GM21390 (cell line): Measurements from ENCODE around the gene INO80B.
A peak's percentile ranks its signal among the peaks of the same experiment; 100 is the strongest.
"Not testable (repeated sequence)": the region's sequence is repeated elsewhere in the genome, so short reads cannot be mapped to it uniquely, and the experiment has no call there.

Source experiments
- ATAC-seq: cut with Tn5 transposase; IDR thresholded peaks from one replicate; pipeline ENCODE4 v1.9.1; 2021; ENCODE audit not compliant: unreplicated experiment

INO80B gene

DNA sequence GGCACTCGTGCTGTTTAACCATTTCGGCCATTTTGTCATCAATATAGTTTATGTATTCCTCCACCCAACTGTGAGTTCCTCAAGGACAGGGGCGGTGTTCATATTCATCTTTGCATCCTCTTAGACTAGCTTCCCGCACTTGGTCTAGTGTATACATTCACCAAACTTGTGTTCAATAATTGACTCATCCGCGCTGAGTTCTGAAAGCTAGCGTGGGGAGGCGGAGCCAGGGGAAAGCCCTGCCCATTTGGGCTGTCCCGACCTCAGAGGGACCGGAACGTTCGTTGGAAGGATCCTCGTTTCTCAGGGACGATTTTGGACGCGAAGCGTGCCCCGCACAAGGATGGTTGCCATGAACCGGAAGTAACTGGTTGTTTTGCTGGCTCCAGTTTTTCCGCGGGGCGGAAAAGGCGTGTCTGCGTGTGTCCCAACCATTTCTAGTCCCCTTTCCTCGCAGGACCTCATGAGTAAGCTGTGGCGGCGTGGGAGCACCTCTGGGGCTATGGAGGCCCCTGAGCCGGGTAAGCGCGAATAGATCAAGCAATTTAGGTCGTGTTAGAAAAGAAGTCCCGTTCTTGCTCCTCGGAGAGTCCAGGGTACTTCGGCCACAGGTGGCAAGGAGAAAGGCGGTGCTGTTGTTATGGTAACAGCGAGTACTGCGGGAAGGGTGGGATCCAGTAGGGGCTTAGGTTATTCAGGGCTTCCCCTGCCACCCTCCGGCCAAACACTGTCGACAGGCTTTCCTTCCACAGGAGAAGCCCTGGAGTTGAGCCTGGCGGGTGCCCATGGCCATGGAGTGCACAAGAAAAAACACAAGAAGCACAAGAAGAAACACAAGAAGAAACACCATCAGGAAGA, at the start of gene INO80B:
Gene INO80B, plus strand, starts transcription at position 434 of the 858 bp plus-strand sequence. Its CDS starts 30 bp downstream, at position 464.
- ATAC-seq, result peak; percentile 39

DNA sequence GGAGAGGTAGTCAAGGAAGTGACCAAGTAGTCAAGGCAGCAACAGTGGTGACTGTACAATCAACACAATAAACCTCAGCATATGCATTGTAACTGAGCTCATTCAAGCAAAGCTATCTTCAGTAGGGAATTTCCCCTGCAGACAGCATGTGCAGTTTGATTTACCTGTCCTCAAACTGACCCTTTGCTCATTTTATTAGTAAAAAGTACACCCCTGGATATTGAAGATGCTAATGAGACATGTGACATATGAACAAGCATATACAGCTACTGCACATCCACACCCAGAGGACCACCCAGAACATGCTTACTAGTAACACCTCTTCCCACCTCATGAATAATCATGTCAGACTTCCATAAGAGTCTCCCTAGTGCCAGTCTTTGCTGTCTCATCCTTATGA, 48.9 kb upstream of the INO80B start:
- ATAC-seq, result no peak

DNA sequence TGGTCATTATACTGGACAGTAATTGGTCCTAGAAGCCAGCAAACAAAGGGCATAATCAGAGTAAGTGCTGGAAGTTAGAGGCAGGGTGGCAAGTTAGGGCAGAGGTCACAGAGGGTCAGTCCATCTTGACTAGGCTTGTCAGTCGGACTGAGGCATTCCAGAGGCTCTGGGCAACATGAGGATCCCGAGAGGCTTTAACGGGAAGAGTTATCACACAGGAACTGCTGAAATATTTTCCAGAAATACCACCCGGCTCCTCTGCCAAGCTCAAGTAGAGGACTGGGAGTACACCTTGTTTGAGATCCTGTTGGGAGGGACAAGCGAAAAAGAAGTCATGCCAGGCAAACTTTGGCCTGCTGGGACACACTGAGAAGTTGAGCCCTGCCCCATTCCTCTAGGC, 47.2 kb upstream of the INO80B start:
- no peak for ATAC-seq

GRCh38 chr2:74413001-74413698, 41.7 kb upstream of the INO80B start:
- ATAC-seq, result no peak

DNA sequence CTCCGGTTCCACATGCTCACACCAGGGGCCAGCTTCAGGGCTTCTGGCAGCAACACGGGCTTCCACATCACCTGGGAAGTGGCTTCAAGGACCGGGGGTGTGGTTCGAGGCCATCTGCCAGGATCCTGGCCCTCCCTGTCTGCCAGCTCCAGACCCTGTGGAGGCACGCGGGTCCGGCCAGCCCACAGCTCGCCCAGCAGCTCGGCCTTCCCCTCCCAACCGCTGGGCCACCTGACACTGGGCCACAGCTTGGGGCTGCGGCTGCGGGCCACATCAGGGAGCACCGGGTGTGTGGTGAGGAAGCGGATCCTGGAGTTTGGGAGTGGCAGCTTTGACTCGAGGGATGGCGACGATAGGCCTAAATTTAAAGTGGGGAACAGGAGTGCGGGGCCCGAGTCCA, 40.4 kb upstream of the INO80B start:
- ATAC-seq, result no peak

GRCh38 chr2:74414881-74415761, 39.8 kb upstream of the INO80B start:
- ATAC-seq, result no peak

GRCh38 chr2:74415762-74416395, 39.0 kb upstream of the INO80B start:
- ATAC-seq, result no peak

- ATAC-seq, result no peak
Observed at GRCh38 chr2:74416778-74417177, 38.1 kb upstream of the INO80B start.

DNA sequence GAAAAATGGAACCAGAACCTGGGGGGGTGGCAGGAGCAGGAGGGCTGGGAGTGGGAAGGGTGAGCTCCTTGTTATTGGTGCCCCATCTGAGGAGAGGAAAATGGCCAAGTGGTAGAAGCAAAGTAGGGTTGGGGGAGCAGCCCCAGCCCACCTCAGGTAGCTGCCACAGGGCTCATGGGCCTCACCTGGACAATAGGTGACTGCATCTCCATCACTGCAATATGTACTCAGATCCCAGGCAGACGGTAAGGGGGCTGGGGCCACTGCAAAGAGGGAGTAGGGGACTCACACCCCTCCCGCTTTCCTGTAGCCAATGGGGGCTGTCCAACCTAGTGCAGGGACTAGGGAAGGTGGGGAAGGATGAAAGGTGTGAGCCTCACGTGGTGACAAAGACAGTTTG, 37.7 kb upstream of the INO80B start:
- no peak for ATAC-seq

DNA sequence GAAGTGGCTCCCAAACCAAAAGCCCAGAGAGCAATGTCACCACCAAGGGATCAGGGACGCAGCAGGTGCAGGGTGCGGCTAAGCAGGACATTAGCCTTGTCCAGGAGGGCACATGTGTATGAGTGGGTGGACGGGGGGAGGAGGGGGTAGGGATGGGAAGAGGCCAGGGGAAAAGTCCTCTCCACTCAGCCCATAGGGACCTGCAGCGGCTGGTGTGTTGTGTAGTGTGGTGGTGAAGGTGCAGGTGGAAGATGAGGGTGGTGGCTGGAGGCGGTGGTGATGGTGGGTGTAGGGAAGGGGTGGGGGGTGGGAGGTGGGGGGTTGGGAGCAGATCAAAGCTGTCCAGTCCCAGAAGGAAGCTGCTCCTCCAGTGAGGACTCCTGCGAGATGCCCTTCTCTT, 37.1 kb upstream of the INO80B start:
- no peak for ATAC-seq

- ATAC-seq, result no peak
Observed at GRCh38 chr2:74418312-74418711, 36.6 kb upstream of the INO80B start.

GRCh38 chr2:74419345-74419744, 35.5 kb upstream of the INO80B start:
- no peak for ATAC-seq

DNA sequence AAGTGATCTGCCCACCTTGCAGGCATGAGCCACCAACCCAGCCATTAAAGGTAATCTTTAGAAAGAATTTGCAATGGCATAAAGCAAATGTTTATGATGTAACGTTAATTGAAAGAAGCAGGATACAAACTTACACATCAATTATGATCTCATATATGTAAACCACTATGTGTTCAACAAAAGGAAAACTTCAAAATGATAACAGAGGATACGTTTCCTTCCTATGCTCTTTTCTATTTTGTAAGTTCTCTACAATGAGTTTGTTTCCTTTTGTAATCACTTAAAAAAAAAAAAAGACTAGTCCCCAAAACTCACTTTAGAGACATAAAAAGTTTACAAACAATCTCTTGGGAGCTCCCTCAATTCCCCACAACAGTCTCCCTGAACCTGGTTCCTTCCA, 34.9 kb upstream of the INO80B start:
- no peak for ATAC-seq

- ATAC-seq, result not testable (repeated sequence)
Observed at GRCh38 chr2:74420443-74421103, 34.3 kb upstream of the INO80B start.

DNA sequence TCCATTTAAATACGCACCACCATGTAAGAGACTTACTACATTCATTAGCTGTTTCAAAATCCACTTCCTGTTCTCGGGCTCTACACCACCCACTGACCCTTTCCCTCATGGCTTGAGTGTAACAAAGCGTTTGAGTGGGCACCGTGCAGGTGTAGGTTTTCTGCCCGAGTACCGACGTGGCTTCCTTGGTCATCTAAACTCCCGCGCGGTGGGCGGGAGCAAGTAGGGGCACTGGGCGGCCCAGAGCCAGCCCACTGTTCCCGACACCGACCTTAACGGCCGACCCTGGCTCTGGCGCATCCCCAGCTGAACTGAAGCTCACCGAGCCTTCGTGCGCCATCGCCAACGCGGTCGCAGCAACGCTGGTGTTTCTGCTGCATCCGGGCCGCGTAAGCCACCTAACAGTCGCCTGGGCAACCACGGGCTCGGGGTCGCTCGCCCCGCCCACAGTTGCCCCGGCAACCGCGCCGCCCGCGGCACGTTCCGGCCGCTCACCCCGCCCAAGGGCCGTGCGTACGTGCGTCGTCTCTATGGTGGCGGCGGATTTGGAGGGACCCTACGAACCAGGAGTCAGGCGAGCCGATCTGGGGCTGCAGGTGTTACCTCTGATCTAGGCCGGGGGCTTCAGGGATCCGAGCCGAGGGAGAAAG, 33.5 kb upstream of the INO80B start, which contains the start of the genes C2orf81 and WDR54:
Gene C2orf81, minus strand, starts transcription at position 399 of the 650 bp plus-strand sequence. Its CDS starts 59 bp downstream, at position 340.
Gene WDR54, plus strand, starts transcription at position 510 of the 650 bp plus-strand sequence. CDS start 424 bp downstream, outside the sequence.
- peak; percentile 94 for ATAC-seq

GRCh38 chr2:74423231-74424095, 31.4 kb upstream of the INO80B start:
- no peak for ATAC-seq

GRCh38 chr2:74424139-74424992, 30.5 kb upstream of the INO80B start:
- ATAC-seq, result no peak

DNA sequence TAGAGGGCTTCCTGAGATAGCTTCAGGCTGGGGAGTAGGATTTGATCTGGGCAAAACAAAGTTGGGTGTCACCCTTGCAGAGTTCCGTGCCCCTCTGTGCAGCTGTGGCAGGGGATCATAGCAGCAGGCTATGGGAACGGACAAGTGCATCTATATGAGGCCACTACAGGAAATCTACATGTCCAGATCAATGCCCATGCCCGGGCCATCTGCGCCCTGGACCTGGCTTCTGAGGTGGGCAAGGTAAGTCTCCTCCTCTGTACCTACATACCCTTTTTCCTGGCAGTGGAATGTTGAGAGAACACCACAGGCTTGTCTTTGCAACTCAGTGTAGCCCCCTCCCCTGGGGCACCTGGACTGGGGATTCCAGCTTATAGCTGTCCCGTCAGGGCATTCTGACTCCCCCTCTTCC, 29.9 kb upstream of the INO80B start:
- no peak for ATAC-seq
